Natural killer cell (primary cell): Measurements from ENCODE around the gene CSNK1A1. TPM values are rescaled to one million over a fixed set of nuclear protein-coding genes. Genes with fewer than 3 reads are reported as not detected.

ENCODE experiments used
- ATAC-seq, 3 donors: fragments of 150-1000 bp in 2 of 3; fragments of 200-7000 bp in 1 of 3; cut with Tn5 transposase; 1 replicate in 1 of 3; 2 replicates in 2 of 3; pipeline ENCODE4 v1.10.0; 2021; ENCODE audit warnings: mild to moderate bottlenecking in 2 of 3, moderate library complexity in 2 of 3
- DNase-seq, 2 donors: peaks; one replicate each; pipeline versions ENCODE4 v3.0.0 to v3.0.0-alpha.2; 2013 to 2021; ENCODE audit warnings: mixed read lengths in 1 of 2
- H3K27ac ChIP-seq: one replicate; pipeline ENCODE4 v1.5.1; 2013; ENCODE audit warnings: mild to moderate bottlenecking, low read length
- H3K27me3 ChIP-seq: one replicate; pipeline ENCODE4 v1.6.1; 2013; ENCODE audit warnings: low read length; ENCODE audit not compliant: control insufficient read depth, insufficient read depth
- H3K36me3 ChIP-seq: one replicate; pipeline ENCODE4 v1.6.1; 2013; ENCODE audit warnings: low read length; ENCODE audit not compliant: control insufficient read depth, insufficient read depth
- H3K4me1 ChIP-seq: one replicate; pipeline ENCODE4 v1.6.1; 2013; ENCODE audit warnings: low read length; ENCODE audit not compliant: control insufficient read depth, insufficient read depth
- H3K4me3 ChIP-seq: one replicate; pipeline ENCODE4 v1.5.1; 2013; ENCODE audit warnings: low read length
- H3K9me3 ChIP-seq: one replicate; pipeline ENCODE4 v1.6.1; 2013; ENCODE audit warnings: low read length; ENCODE audit not compliant: control insufficient read depth, insufficient read depth
- H3K27ac Mint-ChIP-seq, 2 donors: one replicate each; pipeline ENCODE4 v1.8.0; 2022; ENCODE audit warnings: mild to moderate bottlenecking in 2 of 2, mixed read lengths in 2 of 2, moderate library complexity in 1 of 2
- H3K27me3 Mint-ChIP-seq, 2 donors: one replicate each; pipeline ENCODE4 v1.8.0; 2022; ENCODE audit warnings: low read depth in 2 of 2, mixed read lengths in 2 of 2
- H3K36me3 Mint-ChIP-seq: one replicate; pipeline ENCODE4 v1.8.0; 2022; ENCODE audit warnings: mixed read lengths
- H3K4me1 Mint-ChIP-seq, 2 donors: one replicate each; pipeline ENCODE4 v1.8.0; 2022; ENCODE audit warnings: mixed read lengths in 2 of 2
- H3K4me3 Mint-ChIP-seq: one replicate; pipeline ENCODE4 v1.8.0; 2022; ENCODE audit warnings: mild to moderate bottlenecking, moderate library complexity, mixed read lengths
- H3K9me3 Mint-ChIP-seq, 2 donors: one replicate each; pipeline ENCODE4 v1.8.0; 2022; ENCODE audit warnings: mixed read lengths in 2 of 2
- CTCF ChIP-seq: fragments of 200-600 bp; IDR thresholded peaks from one replicate; pipeline ENCODE4 v1.8.0; 2022; ENCODE audit warnings: antibody characterized with exemption
- WGBS: methylation state at CpG from one replicate; pipeline ENCODE4 v1.1.7; 2013; ENCODE audit warnings: missing lambda C conversion rate; ENCODE audit not compliant: insufficient coverage; 5-methylcytosine and 5-hydroxymethylcytosine counted together
- intact Hi-C: fragments of 100-400 bp; cut with micrococcal nuclease; formaldehyde crosslinking; loops from one replicate; pipeline ENCODE4 v1.14.2; 2022
- total RNA-seq, 4 donors: library from RNA; stranded (reverse); fragments of 120-200 nt in 1 of 4; gene quantifications; one replicate each; pipeline versions ENCODE4 v1.2.3 to v1.2.4, GENCODE V29; 2013 to 2022

Gene CSNK1A1
- total RNA-seq, 3 donors from 2014 or later (not counting 1 experiment from before 2014, with no cell fraction given): 183 to 209 (median 206) TPM

GRCh38 chr5:149450199-149450598 is 101.0 kb downstream of the CSNK1A1 start:
- H3K36me3 ChIP-seq: no peaks in the 10 kb centered on the region
- H3K27me3 ChIP-seq: no peaks in the 10 kb centered on the region
- H3K4me1 Mint-ChIP-seq: no peaks in the 10 kb centered on the region
- ATAC-seq: no peak
- H3K4me1 ChIP-seq: no peaks in the 10 kb centered on the region
- H3K27me3 Mint-ChIP-seq: no peaks in the 10 kb centered on the region
- intact Hi-C loops: no loop called here
- H3K9me3 Mint-ChIP-seq: no peaks in the 10 kb centered on the region
- H3K4me3 ChIP-seq: no peak overlapping the region
- H3K4me3 Mint-ChIP-seq: no peak overlapping the region
- no peak for TF ChIP-seq CTCF
- no peaks in the 10 kb centered on the region for H3K36me3 Mint-ChIP-seq
- H3K27ac ChIP-seq: no peak overlapping the region
- no peak overlapping the region for H3K27ac Mint-ChIP-seq
- no peaks in the 10 kb centered on the region for H3K9me3 ChIP-seq
- no peak for DNase-seq
- 87% methylated on average over 3 of the region's 3 CpGs for WGBS

- ATAC-seq (no peak), DNase-seq (peak in 1 of 2 donors; percentile 21)
- TF ChIP-seq CTCF: no peak
- Mint-ChIP-seq H3K4me1 (no peaks in the 10 kb centered on the region), H3K36me3 (no peaks in the 10 kb centered on the region), H3K9me3 (no peaks in the 10 kb centered on the region), H3K27ac (no peak overlapping the region), H3K27me3 (no peaks in the 10 kb centered on the region), H3K4me3 (no peak overlapping the region)
- no peak overlapping the region for H3K27ac ChIP-seq
- H3K27me3 ChIP-seq: no peaks in the 10 kb centered on the region
- H3K4me1 ChIP-seq: no peaks in the 10 kb centered on the region
- WGBS: 93% methylated on average over 6 of the region's 7 CpGs
- no peak overlapping the region for H3K4me3 ChIP-seq
- H3K9me3 ChIP-seq: no peaks in the 10 kb centered on the region
- intact Hi-C loops: no loop called here
- H3K36me3 ChIP-seq: no peaks in the 10 kb centered on the region
Observed at GRCh38 chr5:149448831-149449714, 102.2 kb downstream of the CSNK1A1 start.

GRCh38 chr5:149448431-149448830 is 102.8 kb downstream of the CSNK1A1 start:
- 94% methylated on average over 3 of the region's 4 CpGs for WGBS
- ATAC-seq (no peak), DNase-seq (no peak)
- H3K27ac ChIP-seq: no peak overlapping the region
- H3K36me3 Mint-ChIP-seq: no peaks in the 10 kb centered on the region
- H3K36me3 ChIP-seq: no peaks in the 10 kb centered on the region
- H3K27me3 ChIP-seq: no peaks in the 10 kb centered on the region
- H3K4me3 ChIP-seq: no peak overlapping the region
- no peaks in the 10 kb centered on the region for H3K9me3 Mint-ChIP-seq
- H3K27ac Mint-ChIP-seq: no peak overlapping the region
- intact Hi-C loops: no loop called here
- no peaks in the 10 kb centered on the region for H3K4me1 Mint-ChIP-seq
- no peaks in the 10 kb centered on the region for H3K9me3 ChIP-seq
- no peak for TF ChIP-seq CTCF
- no peaks in the 10 kb centered on the region for H3K27me3 Mint-ChIP-seq
- H3K4me1 ChIP-seq: no peaks in the 10 kb centered on the region
- no peak overlapping the region for H3K4me3 Mint-ChIP-seq
